ENCODE data around the gene BCL2L13.
"Not testable (repeated sequence)": the region's sequence is repeated elsewhere in the genome, so short reads cannot be mapped to it uniquely, and the experiment has no call there.

The BCL2L13 gene

GRCh38 chr22:17638432-17639246 lies at the start of gene BCL2L13:
TSS of gene BCL2L13 (plus strand) at chr22:17638757. CDS start at chr22:17655712, 16,955 bp downstream.
- DNase-seq = peak; percentile 84

DNA sequence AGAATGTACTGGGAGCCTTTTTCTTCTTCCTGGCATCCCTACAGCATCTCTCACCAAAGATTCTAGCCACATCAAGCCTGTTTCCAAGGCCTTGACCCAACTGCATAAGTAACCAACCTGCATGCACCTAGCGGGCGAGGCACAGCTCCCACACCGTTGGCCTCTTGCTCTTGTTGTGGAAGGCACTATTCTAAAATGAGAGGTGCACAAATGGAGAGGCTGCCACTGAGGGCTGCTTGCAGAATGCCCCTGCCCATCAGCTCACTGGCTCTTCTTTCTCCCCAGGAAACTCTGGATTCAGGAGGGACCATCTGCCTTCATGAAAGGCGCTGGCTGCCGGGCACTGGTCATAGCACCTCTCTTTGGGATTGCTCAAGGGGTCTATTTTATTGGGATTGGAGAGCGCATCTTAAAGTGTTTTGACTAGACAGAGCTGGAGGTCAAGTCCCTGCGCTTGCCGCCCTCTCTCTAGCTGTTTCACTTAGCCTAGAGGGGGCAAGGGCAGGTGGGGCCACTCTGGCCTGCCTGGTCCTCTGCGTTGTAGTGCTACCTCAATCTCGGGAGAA lies 48.7 kb upstream of the BCL2L13 start:
- no peak for DNase-seq

- no peak for DNase-seq
Observed at GRCh38 chr22:17590586-17590985, 48.0 kb upstream of the BCL2L13 start.

DNA sequence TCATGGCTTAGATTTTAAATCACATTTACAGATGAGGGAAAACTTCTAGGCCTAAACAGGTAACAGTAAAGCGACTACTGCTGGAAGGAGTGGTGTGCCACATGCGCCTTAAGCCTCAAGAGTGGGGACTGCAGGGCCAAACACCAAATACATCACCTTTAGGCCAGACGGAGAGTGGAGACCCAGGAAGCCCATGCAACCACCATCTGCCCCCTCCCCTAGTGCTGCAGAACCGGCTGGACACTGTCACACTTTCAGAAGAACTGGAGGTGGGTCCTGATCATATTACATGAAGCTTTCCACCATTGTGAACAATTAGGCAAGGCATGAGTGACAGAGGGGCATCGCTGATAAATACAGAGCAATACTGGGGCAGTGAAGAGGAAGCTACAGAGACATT lies 46.4 kb upstream of the BCL2L13 start:
- no peak for DNase-seq

DNA sequence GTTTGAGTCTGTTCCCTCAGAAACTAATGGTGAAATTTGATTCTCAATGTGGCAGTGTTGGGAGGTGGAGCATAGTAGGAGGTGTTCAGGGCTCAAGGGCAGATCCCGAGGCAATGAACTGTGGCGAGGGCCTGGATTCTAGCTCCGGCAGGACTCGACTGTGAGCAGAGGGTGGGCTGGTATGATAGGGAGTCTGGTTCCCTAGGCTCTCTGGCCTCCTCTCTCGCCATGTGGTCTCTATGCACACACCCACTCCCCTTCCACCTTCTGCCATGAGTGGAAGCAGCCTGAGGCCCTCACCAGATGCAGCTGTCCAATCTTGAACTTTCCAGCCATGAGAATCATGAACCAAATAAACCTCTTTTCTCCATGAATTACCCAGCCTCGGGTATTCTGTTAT lies 42.3 kb upstream of the BCL2L13 start:
- no peak for DNase-seq

DNA sequence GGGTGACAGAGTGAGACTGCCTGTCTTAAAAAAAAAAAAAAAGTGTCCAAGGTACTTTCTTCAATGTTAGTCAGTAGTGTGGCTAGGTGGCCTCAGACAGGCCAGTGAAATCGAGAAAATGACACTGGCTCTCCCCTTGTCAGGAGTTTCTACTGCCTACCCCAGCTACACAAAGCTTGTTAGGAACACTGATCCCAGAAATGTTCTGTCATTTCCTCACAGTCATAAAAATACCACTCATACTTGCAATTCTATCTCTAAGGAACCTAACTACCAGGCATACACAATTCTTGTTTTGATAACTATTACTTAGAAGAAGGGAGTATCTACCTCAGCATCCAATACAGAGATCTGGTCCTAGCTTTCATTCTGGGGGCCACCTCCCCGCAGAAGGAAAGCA lies 41.3 kb upstream of the BCL2L13 start:
- DNase-seq = no peak

DNA sequence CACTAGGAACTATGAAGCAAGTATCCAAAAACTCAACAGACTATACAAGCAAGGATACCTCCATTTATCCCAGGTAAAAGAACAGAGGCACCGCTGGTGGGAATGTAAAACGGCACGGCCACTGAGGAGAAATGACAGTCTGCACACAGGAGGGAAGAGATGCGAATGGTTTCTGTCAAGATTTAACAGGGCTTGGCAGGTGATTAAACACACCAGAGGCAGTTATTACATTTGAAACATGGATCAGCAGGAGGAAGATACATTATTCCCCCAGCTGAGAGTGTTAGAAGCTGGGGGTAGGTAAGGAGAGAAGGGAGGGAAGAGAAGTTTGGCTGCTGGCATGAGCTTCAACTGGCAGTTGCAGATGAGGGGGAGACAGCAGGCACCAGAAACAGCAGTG lies 40.2 kb upstream of the BCL2L13 start:
- DNase-seq = no peak

GRCh38 chr22:17601031-17601430 lies 37.5 kb upstream of the BCL2L13 start:
- no peak for DNase-seq

GRCh38 chr22:17603668-17604067 lies 34.9 kb upstream of the BCL2L13 start:
- DNase-seq = no peak

GRCh38 chr22:17606496-17606895 lies 32.1 kb upstream of the BCL2L13 start:
- DNase-seq = peak; percentile 41

- no peak for DNase-seq
Observed at GRCh38 chr22:17607891-17608521, 30.6 kb upstream of the BCL2L13 start.

- peak; percentile 6 for DNase-seq
Observed at GRCh38 chr22:17612057-17612456, 26.5 kb upstream of the BCL2L13 start.

- no peak for DNase-seq
Observed at GRCh38 chr22:17613280-17613679, 25.3 kb upstream of the BCL2L13 start.

DNA sequence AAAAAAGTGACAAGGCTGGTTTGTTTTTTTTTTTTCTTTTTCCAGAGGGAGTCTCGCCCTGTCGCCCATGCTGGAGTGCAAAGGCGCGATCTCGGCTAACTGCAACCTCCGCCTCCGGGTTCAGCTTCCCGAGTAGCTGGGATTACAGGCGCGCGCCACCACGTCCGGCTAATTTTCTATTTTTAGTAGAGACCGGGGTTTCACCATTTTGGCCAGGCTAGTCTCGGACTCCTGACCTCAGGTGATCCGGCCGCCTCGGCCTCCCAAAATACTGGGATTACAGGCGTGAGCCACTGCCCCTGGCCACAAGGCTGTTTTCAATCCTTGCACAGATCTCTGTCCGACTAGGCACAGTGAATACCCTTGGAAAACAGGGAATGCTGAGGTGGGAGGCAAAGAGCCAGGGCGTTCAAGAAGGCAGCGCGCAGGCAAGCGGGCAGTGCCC lies 10.6 kb upstream of the BCL2L13 start:
- no peak for DNase-seq

DNA sequence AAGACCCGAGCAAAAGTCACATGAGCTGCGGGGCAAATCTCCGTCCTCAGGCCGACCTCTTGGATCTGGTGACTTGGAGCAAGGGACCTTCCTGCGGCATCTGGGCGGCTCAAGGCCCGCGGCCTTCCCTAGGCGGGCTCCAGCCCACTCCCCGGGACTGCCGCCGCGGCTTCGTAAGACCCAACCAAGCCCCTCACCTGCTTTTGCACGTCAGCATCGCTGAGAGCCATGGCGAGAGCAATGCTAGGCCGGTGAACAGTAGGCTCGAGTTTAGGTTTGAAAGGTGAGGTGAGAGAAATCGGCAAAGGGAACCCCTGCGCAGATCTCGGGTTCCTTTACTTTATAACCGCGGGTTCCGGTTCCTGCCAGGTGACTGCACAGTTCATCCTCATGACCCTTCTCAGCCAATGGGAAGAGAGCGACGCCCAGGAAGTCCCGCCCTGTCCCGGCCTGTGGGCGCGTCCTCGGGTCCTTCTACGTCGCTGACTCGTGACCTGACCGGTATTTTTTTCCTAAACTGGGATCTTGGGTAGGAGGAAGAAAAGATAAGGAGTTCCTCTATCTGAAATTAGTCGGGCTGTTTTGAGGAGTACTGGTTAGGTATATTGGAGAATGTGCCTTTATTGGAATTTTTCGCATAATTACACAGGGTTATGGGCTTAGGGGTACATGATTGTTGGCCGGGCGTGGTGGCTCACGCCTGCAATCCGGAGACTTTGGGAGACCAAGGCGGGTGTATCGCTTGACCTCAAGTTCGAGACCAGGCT lies 10.0 kb upstream of the BCL2L13 start, which contains the start of gene ATP6V1E1:
Gene ATP6V1E1, minus strand, starts transcription at position 344 of the 767 bp plus-strand sequence. Its CDS starts 114 bp downstream, at position 230.
- DNase-seq = peak; percentile 95

- DNase-seq = no peak
Observed at GRCh38 chr22:17629173-17629489, 9.4 kb upstream of the BCL2L13 start.

DNA sequence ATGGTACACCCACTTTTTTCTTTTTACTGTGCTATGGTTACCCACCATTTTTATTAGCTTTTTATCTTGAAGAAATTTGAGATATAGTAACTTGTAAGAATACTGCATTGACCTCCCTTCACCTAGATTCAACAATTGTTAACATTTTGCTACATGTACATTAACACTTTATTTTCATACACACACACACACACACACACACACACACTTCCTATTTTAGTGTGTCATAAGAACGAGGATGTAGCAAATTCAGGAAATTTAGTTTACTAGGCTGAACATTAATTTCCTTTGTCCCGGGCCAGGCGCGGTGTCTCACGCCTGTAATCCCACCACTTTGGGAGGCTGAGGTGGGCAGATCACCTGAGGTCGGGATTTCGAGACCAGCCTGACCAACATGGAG lies 8.9 kb upstream of the BCL2L13 start:
- no peak for DNase-seq

GRCh38 chr22:17631076-17631565 lies 7.4 kb upstream of the BCL2L13 start:
- no peak for DNase-seq

DNA sequence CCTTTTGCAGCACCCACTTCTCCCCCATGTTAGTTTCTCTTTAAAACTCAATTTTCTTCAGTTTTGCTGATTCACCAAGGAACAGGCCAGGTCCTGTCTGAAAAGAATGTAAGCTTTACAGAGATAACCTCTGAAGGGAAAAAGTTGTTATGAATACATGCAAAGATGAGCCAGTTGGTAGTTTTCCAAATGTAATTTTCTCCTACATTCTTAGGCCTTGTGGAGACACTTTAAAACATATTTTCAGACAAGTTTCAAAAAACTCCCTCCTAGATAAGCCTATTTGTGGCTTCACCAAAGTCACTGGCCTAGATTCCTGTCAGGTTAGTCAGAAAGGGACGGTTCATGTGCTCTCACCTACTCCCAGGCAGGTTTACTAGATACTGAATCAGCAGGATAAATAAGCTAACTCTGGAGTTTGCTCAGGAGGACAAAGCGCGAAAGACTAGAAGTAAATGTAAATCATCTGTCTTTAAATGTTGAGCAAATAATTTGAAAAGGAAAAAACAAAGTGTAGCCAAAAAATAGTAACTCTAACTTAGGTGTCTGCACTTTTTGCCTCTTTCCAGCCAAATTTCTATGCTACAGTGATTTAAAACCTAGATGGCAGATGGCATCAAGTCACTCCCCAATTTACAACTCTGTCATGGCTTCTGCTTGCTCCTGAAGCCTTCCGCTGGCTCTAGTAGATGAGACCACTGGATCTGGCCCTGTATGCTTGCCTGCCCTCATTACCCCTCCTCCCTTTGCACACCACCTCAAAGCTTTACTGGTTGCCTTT lies 5.2 kb upstream of the BCL2L13 start:
- DNase-seq = peak; percentile 87

- DNase-seq = no peak
Observed at GRCh38 chr22:17633998-17634323, 4.6 kb upstream of the BCL2L13 start.

DNA sequence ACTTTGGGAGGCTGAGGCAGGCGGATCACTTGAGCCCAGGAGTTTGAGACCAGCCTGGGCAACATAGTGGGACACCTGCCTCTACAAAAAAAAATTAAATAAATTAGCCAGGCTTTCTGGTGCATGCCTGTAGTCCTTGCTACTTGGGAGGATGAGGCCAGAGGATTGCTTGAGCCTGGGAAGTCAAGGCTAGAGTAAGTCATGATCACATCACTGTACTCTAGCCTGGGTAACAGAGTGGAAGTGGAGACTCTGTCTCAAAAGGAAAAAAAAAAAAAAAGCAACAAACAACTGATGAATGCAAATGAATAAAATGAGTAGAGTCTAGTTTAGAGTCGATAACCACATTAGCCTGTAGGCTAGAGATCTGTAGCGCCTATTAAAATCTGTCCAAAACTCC lies 3.9 kb upstream of the BCL2L13 start:
- DNase-seq = no peak

DNA sequence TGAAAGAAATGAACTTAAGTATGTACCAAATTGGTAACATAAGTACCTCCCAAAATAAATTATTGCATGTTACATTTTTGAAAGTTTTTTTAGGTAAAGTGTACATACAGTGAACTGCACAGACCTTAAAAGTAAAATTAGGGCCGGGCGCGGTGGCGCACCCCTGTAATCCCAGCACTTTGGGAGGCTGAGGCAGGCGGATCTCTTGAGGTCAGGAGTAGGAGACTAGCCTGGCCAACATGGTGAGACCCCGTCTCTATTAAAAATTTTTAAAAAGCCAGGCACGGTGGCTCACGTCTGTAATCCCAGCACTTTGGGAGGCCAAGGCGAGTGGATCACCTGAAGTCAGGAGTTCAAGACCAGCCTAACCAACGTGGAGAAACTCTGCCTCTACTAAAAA lies 1.7 kb upstream of the BCL2L13 start:
- DNase-seq = not testable (repeated sequence)

Measured in fibroblast of upper back skin (primary cell).